Lung (tissue), 10 donors: Measurements from ENCODE around the gene TPSG1. TPM values are rescaled to one million over a fixed set of nuclear protein-coding genes. Genes with fewer than 3 reads are reported as not detected.
"Not testable (repeated sequence)": the region's sequence is repeated elsewhere in the genome, so short reads cannot be mapped to it uniquely, and the experiment has no call there.

ENCODE experiments used
- ATAC-seq: fragments of 200-7000 bp; cut with Tn5 transposase; one replicate; pipeline ENCODE4 v1.9.1; 2020; ENCODE audit warnings: moderate number of reproducible peaks; ENCODE audit not compliant: insufficient read depth, low FRiP score
- DNase-seq, 3 donors: peaks; one replicate each; pipeline ENCODE4 v3.0.0-alpha.2; 2013 to 2017
- H3K27ac ChIP-seq, 2 donors: one replicate each; pipeline ENCODE4 v1.5.1; 2013; ENCODE audit warnings: mild to moderate bottlenecking in 2 of 2, moderate library complexity in 2 of 2, control low read depth in 1 of 2, inconsistent platforms in 1 of 2, low read depth in 1 of 2, low read length in 1 of 2
- H3K27me3 ChIP-seq, 3 donors: one replicate each; pipeline ENCODE4 v1.5.1; 2013; ENCODE audit warnings: low read length in 2 of 3; ENCODE audit not compliant: control insufficient read depth in 3 of 3, insufficient read depth in 3 of 3
- H3K36me3 ChIP-seq, 4 donors: one replicate each; pipeline ENCODE4 v1.5.1; 2013; ENCODE audit warnings: low read length in 4 of 4, mild to moderate bottlenecking in 1 of 4, moderate library complexity in 1 of 4; ENCODE audit not compliant: control insufficient read depth in 4 of 4, insufficient read depth in 4 of 4
- H3K4me1 ChIP-seq, 5 donors: one replicate each; pipeline ENCODE4 v1.5.1; 2013; ENCODE audit warnings: low read length in 5 of 5, mild to moderate bottlenecking in 2 of 5, moderate library complexity in 1 of 5; ENCODE audit not compliant: control insufficient read depth in 5 of 5, insufficient read depth in 5 of 5
- H3K4me3 ChIP-seq: one replicate; pipeline ENCODE4 v1.5.1; 2013; ENCODE audit warnings: mild to moderate bottlenecking, control low read depth, moderate library complexity
- H3K9ac ChIP-seq, 2 donors: one replicate each; pipeline ENCODE4 v1.5.1; 2013; ENCODE audit warnings: low read length in 2 of 2, control low read depth in 1 of 2; ENCODE audit not compliant: insufficient read depth in 1 of 2
- H3K9me3 ChIP-seq, 4 donors: one replicate each; pipeline ENCODE4 v1.5.1; 2013; ENCODE audit warnings: low read length in 3 of 4, mild to moderate bottlenecking in 1 of 4, moderate library complexity in 1 of 4; ENCODE audit not compliant: control insufficient read depth in 4 of 4, insufficient read depth in 3 of 4
- WGBS, 2 donors: extraction: QIAGEN DNeasy Blood & Tissue Kit; methylation state at CpG; one replicate each; pipeline ENCODE4 v1.1.7; 2013; 5-methylcytosine and 5-hydroxymethylcytosine counted together
- polyA plus RNA-seq, 2 donors: library from polyadenylated mRNA; stranded (reverse); fragments of 200-250 nt; gene quantifications; one replicate each; pipeline ENCODE4 v1.2.1, GENCODE V29; 2013
- total RNA-seq, 2 donors: library from RNA; depleted of rRNA in 1 of 2; stranded (reverse); fragments of >200 nt in 1 of 2; gene quantifications; one replicate each; pipeline ENCODE4 v1.2.1, GENCODE V29; 2014 to 2021
- donor health status: Bipolar disorder and iron deficiency.
- donor health status: healthy.
- donor health status: DM: yes; HTN: yes; CAD: no.

Gene TPSG1
- total and polyA plus RNA-seq, 4 donors: 0.03 to 2.9 (median 0.71) TPM; not detected in 1

GRCh38 chr16:1230471-1231212 lies 5.6 kb upstream of the TPSG1 start:
- DNase-seq, H3K9ac ChIP-seq, H3K4me3 ChIP-seq, H3K27me3 ChIP-seq, H3K27ac ChIP-seq, H3K9me3 ChIP-seq, H3K4me1 ChIP-seq, H3K36me3 ChIP-seq, ATAC-seq: not testable (repeated sequence)
- 83 to 87% methylated on average over 15 to 17 of the region's 17 CpGs for WGBS, 2 donors

DNA sequence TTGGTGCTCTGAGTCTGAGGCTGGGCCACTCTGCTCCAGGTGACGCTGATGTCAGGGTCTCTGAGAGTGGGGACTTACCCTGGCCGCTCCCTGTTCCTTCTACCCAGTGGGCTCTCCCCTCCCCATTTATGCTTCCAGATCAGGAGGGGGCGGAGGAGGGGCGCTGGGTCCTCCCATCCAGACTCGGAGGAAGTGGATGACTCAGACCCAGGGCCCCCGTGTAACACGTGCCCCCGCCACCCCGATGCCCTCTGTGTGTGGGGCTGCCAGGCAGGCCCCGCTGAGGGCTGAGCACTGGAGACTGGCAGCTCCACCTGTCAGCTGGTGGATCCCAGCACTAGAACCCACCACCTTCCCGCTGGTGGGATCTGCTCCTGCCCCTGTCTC lies 5.0 kb upstream of the TPSG1 start, which contains the start of gene TPSB2:
TSS of gene TPSB2 (minus strand) at position 101 of the 387 bp plus-strand sequence. CDS start 233 bp downstream, outside the sequence.
- not testable (repeated sequence) for H3K27ac ChIP-seq, H3K36me3 ChIP-seq, H3K9me3 ChIP-seq, H3K27me3 ChIP-seq, DNase-seq, H3K4me1 ChIP-seq, H3K9ac ChIP-seq, H3K4me3 ChIP-seq, ATAC-seq
- WGBS, 2 donors: 64 to 100% methylated on average over 1 to 5 of the region's 11 CpGs

GRCh38 chr16:1229476-1229875 lies 4.4 kb upstream of the TPSG1 start:
- not testable (repeated sequence) for ATAC-seq, H3K9me3 ChIP-seq, H3K27ac ChIP-seq, H3K36me3 ChIP-seq, DNase-seq, H3K9ac ChIP-seq, H3K4me3 ChIP-seq, H3K4me1 ChIP-seq, H3K27me3 ChIP-seq
- 79 to 100% methylated on average over 6 to 11 of the region's 13 CpGs for WGBS, 2 donors

DNA sequence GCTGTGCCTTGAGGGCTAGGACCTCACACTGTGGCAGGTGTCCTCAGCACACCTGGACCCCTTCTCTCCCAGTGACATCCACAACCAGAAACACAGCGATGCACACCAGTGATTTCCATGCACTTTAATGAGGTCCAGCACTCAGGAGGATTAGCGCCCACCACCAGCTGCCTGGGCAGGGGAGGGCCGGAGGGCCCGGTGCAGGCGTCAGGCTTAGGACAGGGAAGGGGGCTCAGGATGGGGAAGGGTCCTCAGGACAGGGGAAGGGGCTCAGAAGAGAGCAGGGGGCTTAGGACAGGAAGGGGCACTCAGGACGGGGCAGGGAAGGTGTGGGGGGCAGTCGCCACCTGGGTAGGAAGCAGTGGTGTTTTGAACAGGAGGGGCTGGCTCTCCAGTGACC lies 3.2 kb upstream of the TPSG1 start:
- not testable (repeated sequence) for H3K4me3 ChIP-seq, H3K36me3 ChIP-seq, H3K27ac ChIP-seq, H3K27me3 ChIP-seq, H3K9ac ChIP-seq, DNase-seq, H3K4me1 ChIP-seq, H3K9me3 ChIP-seq, ATAC-seq
- 74 to 78% methylated on average over 5 to 7 of the region's 7 CpGs for WGBS, 2 donors

- ATAC-seq: not testable (repeated sequence)
Measured at GRCh38 chr16:1226692-1227091, 1.6 kb upstream of the TPSG1 start.

GRCh38 chr16:1225728-1226311 lies 752 bp upstream of the TPSG1 start:
- H3K4me3 ChIP-seq, H3K27ac ChIP-seq: not testable (repeated sequence)

More at GRCh38 chr16:1226692-1227091, 1.6 kb upstream of the TPSG1 start:
- DNase-seq, H3K4me3 ChIP-seq, H3K4me1 ChIP-seq, H3K27ac ChIP-seq, H3K36me3 ChIP-seq, H3K9me3 ChIP-seq, H3K9ac ChIP-seq, H3K27me3 ChIP-seq: not testable (repeated sequence)
- WGBS, 2 donors: 50 to 55% methylated on average over 10 to 14 of the region's 14 CpGs

More at GRCh38 chr16:1225728-1226311, 752 bp upstream of the TPSG1 start:
- not testable (repeated sequence) for H3K4me1 ChIP-seq, H3K9me3 ChIP-seq, DNase-seq, H3K27me3 ChIP-seq, H3K36me3 ChIP-seq, ATAC-seq, H3K9ac ChIP-seq
- WGBS, 2 donors: 55 to 71% methylated on average over 24 of the region's 24 CpGs
